ENCODE measurements around the gene ATP10D.
"Not testable (repeated sequence)": the region's sequence is repeated elsewhere in the genome, so short reads cannot be mapped to it uniquely, and the experiment has no call there.

The ATP10D gene

GRCh38 chr4:47550899-47551548, 65.9 kb downstream of the ATP10D start:
- H3K9me3 ChIP-seq (ENCODE audit: severe bottlenecking): no peaks in the 10 kb centered on the region
- DNase-seq (ENCODE audit: low spot score) (no peak), ATAC-seq (ENCODE audit: low read depth) (no peak)
- TF ChIP-seq CTCF (IDR thresholded peaks at IDR 0.05; ENCODE audit: poor library complexity, severe bottlenecking): no peak
- no peak overlapping the region for H3K27ac ChIP-seq (ENCODE audit: poor library complexity, severe bottlenecking)
- peaks cover 6% of the 10 kb centered on the region for H3K4me1 ChIP-seq (ENCODE audit: insufficient read depth, poor library complexity, severe bottlenecking)
- H3K27me3 ChIP-seq (ENCODE audit: insufficient read depth, poor library complexity, severe bottlenecking): no peaks in the 10 kb centered on the region
- H3K4me3 ChIP-seq (ENCODE audit: severe bottlenecking): no peak overlapping the region
- peaks cover 12% of the 10 kb centered on the region; the same call in 1 of the 2 replicates for H3K36me3 ChIP-seq (ENCODE audit: low read depth)

- H3K27me3 ChIP-seq (ENCODE audit: insufficient read depth, poor library complexity, severe bottlenecking): no peaks in the 10 kb centered on the region
- ATAC-seq (ENCODE audit: low read depth) (peak; percentile 70; the same call in 2 of the 3 replicates), DNase-seq (ENCODE audit: low spot score) (no peak)
These were observed 66.6 kb downstream of the ATP10D start for GRCh38 chr4:47551682-47552081.

GRCh38 chr4:47553329-47554125, 68.5 kb downstream of the ATP10D start:
- ATAC-seq (ENCODE audit: low read depth) (no peak), DNase-seq (ENCODE audit: low spot score) (no peak)
- Histone ChIP-seq H3K9me3 (ENCODE audit: severe bottlenecking) (no peaks in the 10 kb centered on the region), H3K27me3 (ENCODE audit: insufficient read depth, poor library complexity, severe bottlenecking) (no peaks in the 10 kb centered on the region), H3K27ac (ENCODE audit: poor library complexity, severe bottlenecking) (no peak overlapping the region), H3K4me1 (ENCODE audit: insufficient read depth, poor library complexity, severe bottlenecking) (peaks cover 12% of the 10 kb centered on the region), H3K4me3 (ENCODE audit: severe bottlenecking) (no peak overlapping the region), H3K36me3 (ENCODE audit: low read depth) (peaks cover 4% of the 10 kb centered on the region; the same call in 1 of the 2 replicates)
- TF ChIP-seq CTCF (IDR thresholded peaks at IDR 0.05; ENCODE audit: poor library complexity, severe bottlenecking): no peak

More at GRCh38 chr4:47551682-47552081, 66.6 kb downstream of the ATP10D start:
- Histone ChIP-seq H3K27ac (ENCODE audit: poor library complexity, severe bottlenecking) (no peak overlapping the region), H3K9me3 (ENCODE audit: severe bottlenecking) (no peaks in the 10 kb centered on the region), H3K36me3 (ENCODE audit: low read depth) (peaks cover 11% of the 10 kb centered on the region), H3K4me1 (ENCODE audit: insufficient read depth, poor library complexity, severe bottlenecking) (peaks cover 12% of the 10 kb centered on the region), H3K4me3 (ENCODE audit: severe bottlenecking) (no peak overlapping the region)
- TF ChIP-seq CTCF (IDR thresholded peaks at IDR 0.05; ENCODE audit: poor library complexity, severe bottlenecking): no peak

- H3K9me3 ChIP-seq (ENCODE audit: severe bottlenecking); H3K27me3 ChIP-seq (ENCODE audit: insufficient read depth, poor library complexity, severe bottlenecking); H3K27ac ChIP-seq (ENCODE audit: poor library complexity, severe bottlenecking); DNase-seq (ENCODE audit: low spot score); H3K4me3 ChIP-seq (ENCODE audit: severe bottlenecking); H3K36me3 ChIP-seq (ENCODE audit: low read depth): not testable (repeated sequence)
- H3K4me1 ChIP-seq (ENCODE audit: insufficient read depth, poor library complexity, severe bottlenecking): peaks cover 12% of the 10 kb centered on the region
- ATAC-seq (ENCODE audit: low read depth): 0 out of 3 replicates have a peak, but pooled peaks have one; percentile 25
These were observed 70.8 kb downstream of the ATP10D start for GRCh38 chr4:47555920-47556319.

- H3K4me1 ChIP-seq (ENCODE audit: insufficient read depth, poor library complexity, severe bottlenecking): peaks cover 12% of the 10 kb centered on the region
- ATAC-seq (ENCODE audit: low read depth) (no peak), DNase-seq (ENCODE audit: low spot score) (no peak)
- no peak for TF ChIP-seq CTCF (IDR thresholded peaks at IDR 0.05; ENCODE audit: poor library complexity, severe bottlenecking)
- H3K27me3 ChIP-seq (ENCODE audit: insufficient read depth, poor library complexity, severe bottlenecking): no peaks in the 10 kb centered on the region
- H3K27ac ChIP-seq (ENCODE audit: poor library complexity, severe bottlenecking): no peak overlapping the region
- peaks cover 9% of the 10 kb centered on the region for H3K36me3 ChIP-seq (ENCODE audit: low read depth)
- H3K9me3 ChIP-seq (ENCODE audit: severe bottlenecking): no peaks in the 10 kb centered on the region
- H3K4me3 ChIP-seq (ENCODE audit: severe bottlenecking): no peak overlapping the region
These were observed 72.2 kb downstream of the ATP10D start for GRCh38 chr4:47557255-47557654.

All from RWPE2 (cell line).